Heart left ventricle (tissue), 16 donors: ENCODE results near the gene TXNDC8. TPM values are rescaled to one million over a fixed set of nuclear protein-coding genes. Genes with fewer than 3 reads are reported as not detected.

Experiments
- ATAC-seq, 4 donors: fragments of 200-7000 bp; cut with Tn5 transposase; one replicate each; pipeline ENCODE4 v1.9.1; 2020 to 2022; ENCODE audit warnings: moderate library complexity in 4 of 4, mild to moderate bottlenecking in 3 of 4, moderate number of reproducible peaks in 1 of 4
- DNase-seq, 5 donors: peaks; one replicate each; pipeline ENCODE4 v3.0.0-alpha.2; 2020
- H3K27ac ChIP-seq, 12 donors: fragments of 200-600 bp; sonication (generic) in 4 of 12; one replicate each; pipeline versions ENCODE4 v1.5.0 to v1.8.0; 2016 to 2022; ENCODE audit warnings: mild to moderate bottlenecking in 2 of 12
- H3K27me3 ChIP-seq, 9 donors: fragments of 200-600 bp; sonication (generic) in 2 of 9; one replicate each; pipeline versions ENCODE4 v1.5.1 to v1.8.0; 2016 to 2022; ENCODE audit warnings: mild to moderate bottlenecking in 3 of 9
- H3K36me3 ChIP-seq, 9 donors: fragments of 200-600 bp; sonication (generic) in 2 of 9; one replicate each; pipeline versions ENCODE4 v1.5.0 to v1.8.0; 2018 to 2022; ENCODE audit warnings: mild to moderate bottlenecking in 2 of 9
- H3K4me1 ChIP-seq, 12 donors: fragments of 200-600 bp; sonication (generic) in 4 of 12; one replicate each; pipeline versions ENCODE4 v1.5.0 to v1.8.0; 2016 to 2022; ENCODE audit warnings: mild to moderate bottlenecking in 3 of 12
- H3K4me3 ChIP-seq, 12 donors: fragments of 200-600 bp; sonication (generic) in 4 of 12; one replicate each; pipeline versions ENCODE4 v1.5.0 to v1.8.0; 2017 to 2022; ENCODE audit warnings: mild to moderate bottlenecking in 9 of 12, moderate library complexity in 4 of 12
- H3K9me3 ChIP-seq, 12 donors: fragments of 200-600 bp; sonication (generic) in 4 of 12; one replicate each; pipeline versions ENCODE4 v1.5.0 to v1.8.0; 2016 to 2022; ENCODE audit warnings: mild to moderate bottlenecking in 1 of 12
- POLR2A ChIP-seq, 2 donors: fragments of 450-650 bp; IDR thresholded peaks; one replicate each; pipeline ENCODE4 v1.6.1; 2017; ENCODE audit warnings: antibody characterized with exemption in 2 of 2, mild to moderate bottlenecking in 2 of 2, moderate library complexity in 2 of 2
- WGBS, 4 donors: extraction: QIAGEN DNeasy Blood & Tissue Kit in 2 of 4; methylation state at CpG; one replicate each; pipeline versions ENCODE4 v1.1.5 to v1.1.7; 2013 to 2018; 5-methylcytosine and 5-hydroxymethylcytosine counted together
- intact Hi-C, 10 donors: fragments of 100-400 bp; cut with DNase I; formaldehyde crosslinking; loops; one replicate each; pipeline versions ENCODE4 v1.11.1 to v1.14.2; 2022
- polyA plus RNA-seq, 2 donors: library from polyadenylated mRNA; stranded (reverse); fragments of 200-250 nt; gene quantifications; one replicate each; pipeline ENCODE4 v1.2.3, GENCODE V29; 2013
- total RNA-seq, 9 donors: library from RNA; depleted of rRNA in 2 of 9; stranded (reverse); fragments of >200 nt in 2 of 9; fragmentation: NEBNext Ultra II Directional in 3 of 9; extraction: Animal tissue kit (Norgen Biotek cat#: 25700) in 3 of 9; gene quantifications; one replicate each; pipeline versions ENCODE4 v1.1.0 to v1.2.4, GENCODE V29; 2016 to 2023
- TF ChIP-seq, protein P1 (sequence below), 12 donors: fragments of 200-600 bp; sonication (generic) in 4 of 12; IDR thresholded peaks; one replicate each; pipeline versions ENCODE4 v1.5.0 to v1.8.0; 2018 to 2022; ENCODE audit warnings: antibody characterized with exemption in 12 of 12, mild to moderate bottlenecking in 5 of 12
- donor health status: ischemic (EF 13 %, LVEDD 7.1; RV severe dilation, severe dysfunction).
- donor health status: healthy with polysubstance abuse.
- donor health status: DM: no; HTN: yes; CAD: no.
- donor health status: DM: no; HTN: no; CAD: no.
- donor health status: ischemic (EF 25% LVEDD 6.9; RV normal size, moderate dysfunction).
- donor health status: ischemic (EF 25% LVEDD 5.7; RV mildly dilated, moderate dysfunction).
- donor health status: healthy.
- donor health status: DM: yes; HTN: yes; CAD: no.
- donor health status: ischemic (EF 35%, LVEDD 5.7; RV mildly dilated, moderate dysfunction).
- donor health status: nonischemic (EF 11% LVEDD 7.7; RV severe dilation, severe dysfunction).
- donor health status: DM: yes; HTN: yes; CAD: no.
- donor health status: PGD.
- donor health status: ischemic (EF 29% LVEDD 5.4; RV normal size, mild dysfunction).
- donor health status: nonischemic (EF 23%, LVEDD 6.1; RV moderate dilation, normal function).

TXNDC8 gene
- total and polyA plus RNA-seq, 11 donors = not detected

DNA sequence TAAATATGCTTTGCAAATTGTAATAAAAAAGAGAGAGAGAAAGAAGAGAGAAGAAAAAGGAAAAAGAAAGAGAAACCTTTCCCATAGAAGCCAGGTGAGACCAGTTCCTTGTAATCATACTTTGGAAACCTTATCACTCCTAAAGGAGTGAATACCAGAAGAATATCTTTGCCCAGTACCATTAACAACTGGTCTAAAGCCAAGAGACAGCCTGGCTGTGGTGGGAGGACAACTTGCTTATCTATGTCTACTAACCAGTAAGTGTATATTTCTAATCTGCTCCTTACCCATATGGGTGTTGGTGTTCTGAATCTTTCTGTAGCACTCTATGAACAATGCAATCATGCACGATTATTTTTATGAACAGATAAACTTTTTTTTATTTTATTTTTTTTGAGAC, 70.9 kb downstream of the TXNDC8 start:
- no peaks in the 10 kb centered on the region for H3K4me1 ChIP-seq
- ATAC-seq = no peak
- 0 to 42% (median 32%) methylated on average over 1 of the region's 1 CpG for WGBS, 4 donors
- H3K4me3 ChIP-seq = no peak overlapping the region
- no peak overlapping the region for H3K27ac ChIP-seq
- peaks cover 0 to 8% (median 0%) of the 10 kb centered on the region in 12 donors for H3K9me3 ChIP-seq
- H3K27me3 ChIP-seq = no peaks in the 10 kb centered on the region
- TF ChIP-seq, protein P1, sequence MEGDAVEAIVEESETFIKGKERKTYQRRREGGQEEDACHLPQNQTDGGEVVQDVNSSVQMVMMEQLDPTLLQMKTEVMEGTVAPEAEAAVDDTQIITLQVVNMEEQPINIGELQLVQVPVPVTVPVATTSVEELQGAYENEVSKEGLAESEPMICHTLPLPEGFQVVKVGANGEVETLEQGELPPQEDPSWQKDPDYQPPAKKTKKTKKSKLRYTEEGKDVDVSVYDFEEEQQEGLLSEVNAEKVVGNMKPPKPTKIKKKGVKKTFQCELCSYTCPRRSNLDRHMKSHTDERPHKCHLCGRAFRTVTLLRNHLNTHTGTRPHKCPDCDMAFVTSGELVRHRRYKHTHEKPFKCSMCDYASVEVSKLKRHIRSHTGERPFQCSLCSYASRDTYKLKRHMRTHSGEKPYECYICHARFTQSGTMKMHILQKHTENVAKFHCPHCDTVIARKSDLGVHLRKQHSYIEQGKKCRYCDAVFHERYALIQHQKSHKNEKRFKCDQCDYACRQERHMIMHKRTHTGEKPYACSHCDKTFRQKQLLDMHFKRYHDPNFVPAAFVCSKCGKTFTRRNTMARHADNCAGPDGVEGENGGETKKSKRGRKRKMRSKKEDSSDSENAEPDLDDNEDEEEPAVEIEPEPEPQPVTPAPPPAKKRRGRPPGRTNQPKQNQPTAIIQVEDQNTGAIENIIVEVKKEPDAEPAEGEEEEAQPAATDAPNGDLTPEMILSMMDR (IDR thresholded peaks at IDR 0.05) = no peak
- no peak for TF ChIP-seq POLR2A (IDR thresholded peaks at IDR 0.05)
- no peaks in the 10 kb centered on the region for H3K36me3 ChIP-seq
- intact Hi-C loops = no loop called here
- no peak for DNase-seq

DNA sequence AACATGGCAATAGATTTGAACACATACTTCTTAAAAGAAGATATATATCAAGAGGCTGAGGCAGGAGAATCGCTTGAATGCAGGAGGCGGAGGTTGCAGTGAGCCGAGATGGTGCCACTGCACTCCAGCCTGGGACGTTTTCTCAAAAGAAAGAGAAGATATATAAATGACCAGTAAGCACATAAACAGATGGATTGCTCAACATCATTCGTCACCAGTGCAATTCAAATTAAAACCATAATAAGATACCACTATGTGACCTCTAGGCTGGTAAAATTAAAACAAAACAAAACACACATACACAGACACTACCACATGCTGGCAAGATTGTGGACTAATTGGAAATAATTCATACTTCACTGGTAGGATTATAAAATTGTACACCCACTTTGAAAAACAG, 76.0 kb downstream of the TXNDC8 start:
- H3K4me1 ChIP-seq = peaks cover 0 to 20% (median 7%) of the 10 kb centered on the region in 12 donors

DNA sequence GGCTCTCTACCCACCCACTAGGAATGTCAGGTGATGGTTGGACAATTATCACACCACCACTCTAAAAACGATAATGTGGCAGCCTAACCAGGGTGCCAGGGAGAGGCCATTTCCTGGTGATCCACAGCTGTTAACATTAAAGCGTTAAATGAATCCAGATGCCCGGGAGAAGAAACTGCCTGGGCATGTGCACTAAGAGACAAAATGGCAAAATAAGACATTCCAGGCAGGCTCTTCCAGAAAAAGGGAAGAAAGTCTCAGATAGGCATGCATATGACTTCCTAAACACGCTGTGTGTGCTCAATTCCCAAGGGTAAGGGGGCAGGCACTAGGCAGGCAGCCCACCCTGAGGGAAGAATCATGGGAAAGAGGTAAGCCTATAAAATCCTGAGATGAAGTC, 76.8 kb downstream of the TXNDC8 start:
- no peak for DNase-seq
- Histone ChIP-seq H3K27me3 (no peaks in the 10 kb centered on the region), H3K4me1 (peaks cover 0 to 20% (median 7%) of the 10 kb centered on the region in 12 donors), H3K27ac (no peak overlapping the region), H3K36me3 (no peaks in the 10 kb centered on the region), H3K4me3 (no peak overlapping the region), H3K9me3 (peaks cover 0 to 8% (median 0%) of the 10 kb centered on the region in 12 donors)
- 25 to 41% (median 30%) methylated on average over 4 of the region's 4 CpGs for WGBS, 4 donors
- no peak for ATAC-seq
- TF ChIP-seq, protein P1 (IDR thresholded peaks at IDR 0.05) = no peak
- intact Hi-C loops = loop anchor here in 1 of 10 donors (2.0 kb wide), 1 partner anchor 14 kb away; no protein-coding TSS in a partner anchor

More for the DNA sequence above, 76.0 kb downstream of the TXNDC8 start:
- TF ChIP-seq, protein P1 (IDR thresholded peaks at IDR 0.05) = no peak
- TF ChIP-seq POLR2A (IDR thresholded peaks at IDR 0.05) = no peak
- H3K4me3 ChIP-seq = no peak overlapping the region
- no peak overlapping the region for H3K27ac ChIP-seq
- intact Hi-C loops = loop anchor here in 1 of 10 donors (2.0 kb wide), 1 partner anchor 13 kb away; no protein-coding TSS in a partner anchor
- WGBS, 4 donors = 78 to 83% (median 80%) methylated on average over 5 of the region's 5 CpGs
- no peaks in the 10 kb centered on the region for H3K36me3 ChIP-seq
- ATAC-seq = no peak
- peaks cover 0 to 8% (median 0%) of the 10 kb centered on the region in 12 donors for H3K9me3 ChIP-seq
- no peak for DNase-seq
- no peaks in the 10 kb centered on the region for H3K27me3 ChIP-seq

DNA sequence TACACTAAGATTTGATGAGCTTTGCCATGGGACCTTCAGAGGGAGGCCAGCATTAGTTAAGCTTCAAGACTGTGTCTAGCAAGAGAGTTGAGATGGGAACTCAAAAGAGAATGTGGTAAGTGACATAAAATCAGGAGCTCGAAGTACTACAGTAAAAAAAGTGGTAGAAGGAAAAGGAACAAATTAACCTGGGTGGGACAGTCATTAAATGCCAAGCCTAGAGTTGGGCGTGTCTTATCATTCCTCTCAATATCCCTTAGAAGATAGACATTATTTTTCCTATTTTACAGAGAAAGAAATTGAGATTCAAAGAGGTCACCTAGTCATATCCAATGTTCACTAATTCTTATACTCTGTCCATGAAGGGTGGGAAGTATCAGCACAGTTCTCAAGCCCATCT, 78.1 kb downstream of the TXNDC8 start:
- DNase-seq (no peak), ATAC-seq (no peak)
- H3K4me1 ChIP-seq = peaks cover 0 to 31% (median 10%) of the 10 kb centered on the region in 12 donors
- no peak overlapping the region for H3K27ac ChIP-seq
- intact Hi-C loops = no loop called here
- H3K27me3 ChIP-seq = no peaks in the 10 kb centered on the region
- H3K36me3 ChIP-seq = no peaks in the 10 kb centered on the region
- no peak overlapping the region for H3K4me3 ChIP-seq
- H3K9me3 ChIP-seq = peaks cover 0 to 7% (median 0%) of the 10 kb centered on the region in 12 donors
- WGBS, 4 donors = 81 to 90% (median 87%) methylated on average over 2 of the region's 2 CpGs
- TF ChIP-seq, protein P1 (IDR thresholded peaks at IDR 0.05) = no peak
- no peak for TF ChIP-seq POLR2A (IDR thresholded peaks at IDR 0.05)
